ENCODE results near the gene GIGYF1. TPM values are rescaled to one million over a fixed set of nuclear protein-coding genes. Genes with fewer than 3 reads are reported as not detected.

GIGYF1 gene
- total and polyA plus RNA-seq, 2 of the 13 experiments (the other 11 are each of a cell fraction or from before 2014, with no cell fraction given) = 7.6 to 16.1 TPM

GRCh38 chr7:100720671-100721504 is 26.8 kb upstream of the GIGYF1 start (continued):
- TF ChIP-seq SYNCRIP (IDR thresholded peaks at IDR 0.05; ENCODE audit: insufficient read depth, low read depth, low read length) = no peak
- TF ChIP-seq TAF1 (CRISPR knock-in tag; IDR thresholded peaks at IDR 0.05) = no peak; the same call in 1 of the 2 replicates
- TF ChIP-seq ZNF639 (CRISPR knock-in tag; conservative IDR thresholded peaks at IDR 0.05) = no peak
- peak; percentile 67 for TF ChIP-seq UBTF (CRISPR knock-in tag; IDR thresholded peaks at IDR 0.05)
- no peak for TF ChIP-seq ZNF878 (CRISPR knock-in tag; IDR thresholded peaks at IDR 0.05)
- peak; percentile 6; the same call in 1 of the 2 replicates for TF ChIP-seq SOX13 (IDR thresholded peaks at IDR 0.05)
- 0 out of 4 replicates have a peak, but pooled peaks of 1 of the 2 experiments have one; percentile 16 for TF ChIP-seq SOX13 (CRISPR knock-in tag; conservative IDR thresholded peaks at IDR 0.05 in 1 of 2, IDR thresholded peaks at IDR 0.05 in 1 of 2)
- peak; percentile 38; the same call in 1 of the 2 replicates for TF ChIP-seq HNF1B (CRISPR knock-in tag; IDR thresholded peaks at IDR 0.05)
- no peak for TF ChIP-seq RBM22 (optimal IDR thresholded peaks at IDR 0.05; ENCODE audit: low read length)
- TF ChIP-seq ZUFSP (CRISPR knock-in tag; IDR thresholded peaks at IDR 0.05; ENCODE audit: borderline replicate concordance) = no peak
- TF ChIP-seq CSRNP1 (CRISPR knock-in tag; IDR thresholded peaks at IDR 0.05) = no peak
- no peak for TF ChIP-seq ZNF296 (CRISPR knock-in tag; conservative IDR thresholded peaks at IDR 0.05)
- TF ChIP-seq ZNF576 (CRISPR knock-in tag; IDR thresholded peaks at IDR 0.05) = no peak
- TF ChIP-seq ZNF503 (CRISPR knock-in tag; IDR thresholded peaks at IDR 0.05) = 0 out of 2 replicates have a peak, but pooled peaks have one; percentile 55
- no peak for TF ChIP-seq ZNF235 (CRISPR knock-in tag; IDR thresholded peaks at IDR 0.05; ENCODE audit: borderline replicate concordance)
- TF ChIP-seq HNRNPK (IDR thresholded peaks at IDR 0.05; ENCODE audit: low read depth, low read length, poor library complexity, severe bottlenecking) = no peak

All from HepG2 (cell line).